ENCODE measurements around the gene FAM89B.

- TF ChIP-seq CTCF (IDR thresholded peaks at IDR 0.05 in 8 of 11, conservative IDR thresholded peaks at IDR 0.05 in 3 of 11): no peak
- TF ChIP-seq POLR2A (IDR thresholded peaks at IDR 0.05): no peak
These were observed 14.9 kb upstream of the FAM89B start for GRCh38 chr11:65557280-65558001.

Measured in spleen (tissue), 7 donors.